ENCODE results near the gene KIAA1958. TPM values are rescaled to one million over a fixed set of nuclear protein-coding genes. Genes with fewer than 3 reads are reported as not detected.

KIAA1958 gene
- total and polyA plus RNA-seq, 2 of the 4 experiments (the other 2 are of a cell fraction) = 0.65 to 1.8 TPM

DNA sequence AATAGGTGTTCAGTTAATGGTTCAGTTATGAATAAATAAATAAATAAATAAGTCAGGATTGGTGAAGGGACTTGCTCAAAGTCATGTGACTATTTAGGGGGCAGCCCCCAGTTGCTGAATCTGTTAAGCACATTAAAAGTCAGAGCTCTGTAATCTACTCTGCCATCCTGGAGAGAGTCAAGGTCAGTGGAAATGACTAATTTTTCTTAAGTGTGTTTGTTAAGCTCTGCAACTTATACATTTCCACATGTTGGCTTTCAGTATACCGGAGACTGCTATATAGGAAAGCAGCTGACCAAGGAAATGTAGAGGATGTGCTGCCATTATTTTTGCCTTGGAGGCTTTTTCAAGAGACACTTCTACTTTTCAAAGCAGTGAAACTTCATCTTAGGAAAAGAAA lies 57.9 kb downstream of the KIAA1958 start:
- dilution Hi-C loops (cut with HindIII; ENCODE audit: low sequenced_read_pairs, unreplicated experiment) = no loop called here
- Histone ChIP-seq H2AK9ac (replicated peaks; ENCODE audit: low read depth, low read length, poor library complexity) (no peak overlapping the region), H3K14ac (replicated peaks; ENCODE audit: low read depth, low read length) (no peak overlapping the region), H3K9me3 (ENCODE audit: control insufficient read depth, insufficient read depth, low read length) (no peaks in the 10 kb centered on the region), H3K23ac (ENCODE audit: low read depth, low read length) (no peak overlapping the region), H3K18ac (ENCODE audit: low read depth, low read length) (no peak overlapping the region), H4K5ac (ENCODE audit: low read depth, low read length) (no peak overlapping the region), H3K36me3 (ENCODE audit: control insufficient read depth, insufficient read depth, low read length) (no peaks in the 10 kb centered on the region), H4K20me1 (ENCODE audit: insufficient read depth, low read length) (no peaks in the 10 kb centered on the region), H2BK5ac (ENCODE audit: low read depth, low read length, poor library complexity, severe bottlenecking) (no peak overlapping the region), H4K91ac (ENCODE audit: insufficient read depth, low read depth, low read length) (no peak overlapping the region), H3K27ac (ENCODE audit: insufficient read depth, low read length) (no peak overlapping the region), H3K4me1 (ENCODE audit: control insufficient read depth, insufficient read depth, low read length) (peaks cover 5% of the 10 kb centered on the region; the same call in 1 of the 2 replicates), H3K4me3 (ENCODE audit: insufficient read depth, low read depth, low read length) (no peak overlapping the region), H3K9me1 (ENCODE audit: insufficient read depth, low read length) (no peaks in the 10 kb centered on the region; the same call in 1 of the 2 replicates), H2BK120ac (ENCODE audit: low read depth, low read length) (no peak overlapping the region), H3K56ac (ENCODE audit: extremely low read depth, insufficient read depth, low read length) (no peak overlapping the region), H3K9ac (ENCODE audit: low read depth, low read length) (no peak overlapping the region), H2BK15ac (ENCODE audit: low read depth, low read length) (no peak overlapping the region), H4K8ac (ENCODE audit: low read depth in 2 of 2, low read length in 2 of 2) (no peak overlapping the region), H2BK20ac (ENCODE audit: low read depth, low read length) (no peak overlapping the region), H3K4ac (ENCODE audit: low read depth, low read length) (no peak overlapping the region), H2AFZ (replicated peaks; ENCODE audit: low read length, poor library complexity) (no peak overlapping the region), H3K79me1 (ENCODE audit: low read depth in 1 of 2, low read length in 2 of 2) (0 out of 4 replicates have a peak, but pooled peaks cover 0 to 4% of the 10 kb centered on the region in 2 experiments), H2AK5ac (ENCODE audit: low read depth, low read length) (no peak overlapping the region), H3K27me3 (ENCODE audit: control insufficient read depth, insufficient read depth, low read length) (no peaks in the 10 kb centered on the region), H3K4me2 (ENCODE audit: low read depth, low read length) (no peak overlapping the region)
- CTCF ChIA-PET = no interaction called here
- TF ChIP-seq, protein P1, sequence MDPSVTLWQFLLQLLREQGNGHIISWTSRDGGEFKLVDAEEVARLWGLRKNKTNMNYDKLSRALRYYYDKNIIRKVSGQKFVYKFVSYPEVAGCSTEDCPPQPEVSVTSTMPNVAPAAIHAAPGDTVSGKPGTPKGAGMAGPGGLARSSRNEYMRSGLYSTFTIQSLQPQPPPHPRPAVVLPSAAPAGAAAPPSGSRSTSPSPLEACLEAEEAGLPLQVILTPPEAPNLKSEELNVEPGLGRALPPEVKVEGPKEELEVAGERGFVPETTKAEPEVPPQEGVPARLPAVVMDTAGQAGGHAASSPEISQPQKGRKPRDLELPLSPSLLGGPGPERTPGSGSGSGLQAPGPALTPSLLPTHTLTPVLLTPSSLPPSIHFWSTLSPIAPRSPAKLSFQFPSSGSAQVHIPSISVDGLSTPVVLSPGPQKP (IDR thresholded peaks at IDR 0.05; ENCODE audit: borderline replicate concordance, low read depth, low read length) = no peak
- TF ChIP-seq NFE2L2 (IDR thresholded peaks at IDR 0.05; ENCODE audit: low read depth, low read length) = no peak
- TF ChIP-seq, protein P2, sequence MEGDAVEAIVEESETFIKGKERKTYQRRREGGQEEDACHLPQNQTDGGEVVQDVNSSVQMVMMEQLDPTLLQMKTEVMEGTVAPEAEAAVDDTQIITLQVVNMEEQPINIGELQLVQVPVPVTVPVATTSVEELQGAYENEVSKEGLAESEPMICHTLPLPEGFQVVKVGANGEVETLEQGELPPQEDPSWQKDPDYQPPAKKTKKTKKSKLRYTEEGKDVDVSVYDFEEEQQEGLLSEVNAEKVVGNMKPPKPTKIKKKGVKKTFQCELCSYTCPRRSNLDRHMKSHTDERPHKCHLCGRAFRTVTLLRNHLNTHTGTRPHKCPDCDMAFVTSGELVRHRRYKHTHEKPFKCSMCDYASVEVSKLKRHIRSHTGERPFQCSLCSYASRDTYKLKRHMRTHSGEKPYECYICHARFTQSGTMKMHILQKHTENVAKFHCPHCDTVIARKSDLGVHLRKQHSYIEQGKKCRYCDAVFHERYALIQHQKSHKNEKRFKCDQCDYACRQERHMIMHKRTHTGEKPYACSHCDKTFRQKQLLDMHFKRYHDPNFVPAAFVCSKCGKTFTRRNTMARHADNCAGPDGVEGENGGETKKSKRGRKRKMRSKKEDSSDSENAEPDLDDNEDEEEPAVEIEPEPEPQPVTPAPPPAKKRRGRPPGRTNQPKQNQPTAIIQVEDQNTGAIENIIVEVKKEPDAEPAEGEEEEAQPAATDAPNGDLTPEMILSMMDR (conservative IDR thresholded peaks at IDR 0.05; ENCODE audit: low read depth, low read length) = no peak
- no peak for TF ChIP-seq MAFK (IDR thresholded peaks at IDR 0.05; ENCODE audit: low read depth, low read length)
- no peak for TF ChIP-seq CHD1 (IDR thresholded peaks at IDR 0.05; ENCODE audit: low read depth, low read length)
- no peak for TF ChIP-seq BHLHE40 (IDR thresholded peaks at IDR 0.05; ENCODE audit: low read depth, low read length)
- TF ChIP-seq MAZ (IDR thresholded peaks at IDR 0.05; ENCODE audit: borderline replicate concordance, low read depth, low read length) = no peak
- TF ChIP-seq RCOR1 (IDR thresholded peaks at IDR 0.05; ENCODE audit: insufficient replicate concordance, low read length) = no peak
- WGBS, 2 experiments (ENCODE audit: extremely low coverage in 2 of 2, insufficient read length in 1 of 2) = no CpG with 5 or more reads among the region's 1 CpG
- ATAC-seq (ENCODE audit: low read depth) = no peak
- POLR2A ChIA-PET (ENCODE audit: unreplicated experiment) = interaction anchor here (0.8 kb wide), 1 partner anchor 13 kb away, joined by 3 read pairs; no protein-coding TSS in a partner anchor
- intact Hi-C loops (cut with micrococcal nuclease) = no loop called here
- BruUV-seq (replicated peaks) = no TSS peak
- in situ Hi-C loops (cut with MboI; ENCODE audit: low sequenced_read_pairs) = no loop called here
- DNase-seq = no peak
